ENCODE results near the gene ZNF438. TPM values are rescaled to one million over a fixed set of nuclear protein-coding genes. Genes with fewer than 3 reads are reported as not detected.

ZNF438 gene
- total and polyA plus RNA-seq, 2 donors: 9.0 to 10.2 TPM

- H3K9me3 ChIP-seq (ENCODE audit: control insufficient read depth in 2 of 2, insufficient read depth in 1 of 2, low read length in 1 of 2): no peaks in the 10 kb centered on the region
- no peaks in the 10 kb centered on the region for H3K27me3 ChIP-seq (ENCODE audit: control insufficient read depth in 2 of 2, insufficient read depth in 1 of 2, low read length in 1 of 2)
- no peak overlapping the region for H3K27ac ChIP-seq (ENCODE audit: low read depth in 1 of 2, low read length in 1 of 2)
- DNase-seq (ENCODE audit: low read depth in 6 of 9, low spot score in 9 of 9): no peak
- WGBS: 95% methylated on average over 5 of the region's 5 CpGs
- no peaks in the 10 kb centered on the region for H3K4me1 ChIP-seq (ENCODE audit: control insufficient read depth in 2 of 2, insufficient read depth in 2 of 2, low read length in 2 of 2)
- H3K4me3 ChIP-seq (ENCODE audit: low read length in 2 of 2): no peak overlapping the region
- no peaks in the 10 kb centered on the region for H3K36me3 ChIP-seq (ENCODE audit: control insufficient read depth in 2 of 2, insufficient read depth in 2 of 2, low read length in 1 of 2)
Observed at GRCh38 chr10:31023558-31023957, 8.1 kb downstream of the ZNF438 start.

- no peaks in the 10 kb centered on the region for H3K36me3 ChIP-seq (ENCODE audit: control insufficient read depth in 2 of 2, insufficient read depth in 2 of 2, low read length in 1 of 2)
- WGBS: 94% methylated on average over 5 of the region's 5 CpGs
- H3K27me3 ChIP-seq (ENCODE audit: control insufficient read depth in 2 of 2, insufficient read depth in 1 of 2, low read length in 1 of 2): no peaks in the 10 kb centered on the region
- no peaks in the 10 kb centered on the region for H3K9me3 ChIP-seq (ENCODE audit: control insufficient read depth in 2 of 2, insufficient read depth in 1 of 2, low read length in 1 of 2)
- DNase-seq (ENCODE audit: low read depth in 6 of 9, low spot score in 9 of 9): no peak
- no peak overlapping the region for H3K4me3 ChIP-seq (ENCODE audit: low read length in 2 of 2)
- H3K4me1 ChIP-seq (ENCODE audit: control insufficient read depth in 2 of 2, insufficient read depth in 2 of 2, low read length in 2 of 2): no peaks in the 10 kb centered on the region
- H3K27ac ChIP-seq (ENCODE audit: low read depth in 1 of 2, low read length in 1 of 2): no peak overlapping the region
Observed at GRCh38 chr10:31020209-31020608, 11.5 kb downstream of the ZNF438 start.

GRCh38 chr10:31018962-31019361, 12.7 kb downstream of the ZNF438 start:
- H3K36me3 ChIP-seq (ENCODE audit: control insufficient read depth in 2 of 2, insufficient read depth in 2 of 2, low read length in 1 of 2): no peaks in the 10 kb centered on the region
- H3K4me1 ChIP-seq (ENCODE audit: control insufficient read depth in 2 of 2, insufficient read depth in 2 of 2, low read length in 2 of 2): no peaks in the 10 kb centered on the region
- WGBS: 94% methylated on average over 2 of the region's 2 CpGs
- H3K27ac ChIP-seq (ENCODE audit: low read depth in 1 of 2, low read length in 1 of 2): no peak overlapping the region
- H3K4me3 ChIP-seq (ENCODE audit: low read length in 2 of 2): no peak overlapping the region
- no peak for DNase-seq (ENCODE audit: low read depth in 6 of 9, low spot score in 9 of 9)
- no peaks in the 10 kb centered on the region for H3K9me3 ChIP-seq (ENCODE audit: control insufficient read depth in 2 of 2, insufficient read depth in 1 of 2, low read length in 1 of 2)
- H3K27me3 ChIP-seq (ENCODE audit: control insufficient read depth in 2 of 2, insufficient read depth in 1 of 2, low read length in 1 of 2): no peaks in the 10 kb centered on the region

GRCh38 chr10:31018356-31018750, 13.3 kb downstream of the ZNF438 start:
- WGBS: 97% methylated on average over 3 of the region's 3 CpGs
- no peaks in the 10 kb centered on the region for H3K36me3 ChIP-seq (ENCODE audit: control insufficient read depth in 2 of 2, insufficient read depth in 2 of 2, low read length in 1 of 2)
- no peak for DNase-seq (ENCODE audit: low read depth in 6 of 9, low spot score in 9 of 9)
- no peaks in the 10 kb centered on the region for H3K4me1 ChIP-seq (ENCODE audit: control insufficient read depth in 2 of 2, insufficient read depth in 2 of 2, low read length in 2 of 2)
- no peaks in the 10 kb centered on the region for H3K9me3 ChIP-seq (ENCODE audit: control insufficient read depth in 2 of 2, insufficient read depth in 1 of 2, low read length in 1 of 2)
- H3K27ac ChIP-seq (ENCODE audit: low read depth in 1 of 2, low read length in 1 of 2): no peak overlapping the region
- no peak overlapping the region for H3K4me3 ChIP-seq (ENCODE audit: low read length in 2 of 2)
- no peaks in the 10 kb centered on the region for H3K27me3 ChIP-seq (ENCODE audit: control insufficient read depth in 2 of 2, insufficient read depth in 1 of 2, low read length in 1 of 2)

GRCh38 chr10:31017534-31018355, 13.9 kb downstream of the ZNF438 start:
- no peaks in the 10 kb centered on the region for H3K36me3 ChIP-seq (ENCODE audit: control insufficient read depth in 2 of 2, insufficient read depth in 2 of 2, low read length in 1 of 2)
- no peak overlapping the region for H3K4me3 ChIP-seq (ENCODE audit: low read length in 2 of 2)
- H3K4me1 ChIP-seq (ENCODE audit: control insufficient read depth in 2 of 2, insufficient read depth in 2 of 2, low read length in 2 of 2): no peaks in the 10 kb centered on the region
- H3K27me3 ChIP-seq (ENCODE audit: control insufficient read depth in 2 of 2, insufficient read depth in 1 of 2, low read length in 1 of 2): no peaks in the 10 kb centered on the region
- no peak for DNase-seq (ENCODE audit: low read depth in 6 of 9, low spot score in 9 of 9)
- WGBS: 97% methylated on average over 4 of the region's 4 CpGs
- no peak overlapping the region for H3K27ac ChIP-seq (ENCODE audit: low read depth in 1 of 2, low read length in 1 of 2)
- no peaks in the 10 kb centered on the region for H3K9me3 ChIP-seq (ENCODE audit: control insufficient read depth in 2 of 2, insufficient read depth in 1 of 2, low read length in 1 of 2)

GRCh38 chr10:31014161-31014875, 17.3 kb downstream of the ZNF438 start:
- DNase-seq (ENCODE audit: low read depth in 6 of 9, low spot score in 9 of 9): no peak
- WGBS: 96% methylated on average over 7 of the region's 7 CpGs
- no peaks in the 10 kb centered on the region for H3K9me3 ChIP-seq (ENCODE audit: control insufficient read depth in 2 of 2, insufficient read depth in 1 of 2, low read length in 1 of 2)
- no peaks in the 10 kb centered on the region for H3K27me3 ChIP-seq (ENCODE audit: control insufficient read depth in 2 of 2, insufficient read depth in 1 of 2, low read length in 1 of 2)
- no peaks in the 10 kb centered on the region for H3K36me3 ChIP-seq (ENCODE audit: control insufficient read depth in 2 of 2, insufficient read depth in 2 of 2, low read length in 1 of 2)
- H3K27ac ChIP-seq (ENCODE audit: low read depth in 1 of 2, low read length in 1 of 2): no peak overlapping the region
- H3K4me3 ChIP-seq (ENCODE audit: low read length in 2 of 2): no peak overlapping the region
- no peaks in the 10 kb centered on the region for H3K4me1 ChIP-seq (ENCODE audit: control insufficient read depth in 2 of 2, insufficient read depth in 2 of 2, low read length in 2 of 2)

- DNase-seq (ENCODE audit: low read depth in 6 of 9, low spot score in 9 of 9): no peak
- Histone ChIP-seq H3K27ac (ENCODE audit: low read depth in 1 of 2, low read length in 1 of 2) (no peak overlapping the region), H3K9me3 (ENCODE audit: control insufficient read depth in 2 of 2, insufficient read depth in 1 of 2, low read length in 1 of 2) (no peaks in the 10 kb centered on the region), H3K4me1 (ENCODE audit: control insufficient read depth in 2 of 2, insufficient read depth in 2 of 2, low read length in 2 of 2) (no peaks in the 10 kb centered on the region), H3K27me3 (ENCODE audit: control insufficient read depth in 2 of 2, insufficient read depth in 1 of 2, low read length in 1 of 2) (no peaks in the 10 kb centered on the region), H3K36me3 (ENCODE audit: control insufficient read depth in 2 of 2, insufficient read depth in 2 of 2, low read length in 1 of 2) (no peaks in the 10 kb centered on the region), H3K4me3 (ENCODE audit: low read length in 2 of 2) (no peak overlapping the region)
- 97% methylated on average over 3 of the region's 3 CpGs for WGBS
Observed at GRCh38 chr10:31013331-31013730, 18.3 kb downstream of the ZNF438 start.

GRCh38 chr10:31011665-31012022, 20.0 kb downstream of the ZNF438 start:
- 98% methylated on average over 3 of the region's 3 CpGs for WGBS
- Histone ChIP-seq H3K4me1 (ENCODE audit: control insufficient read depth in 2 of 2, insufficient read depth in 2 of 2, low read length in 2 of 2) (peaks cover 4% of the 10 kb centered on the region in 2 donors), H3K27me3 (ENCODE audit: control insufficient read depth in 2 of 2, insufficient read depth in 1 of 2, low read length in 1 of 2) (no peaks in the 10 kb centered on the region), H3K9me3 (ENCODE audit: control insufficient read depth in 2 of 2, insufficient read depth in 1 of 2, low read length in 1 of 2) (no peaks in the 10 kb centered on the region), H3K27ac (ENCODE audit: low read depth in 1 of 2, low read length in 1 of 2) (no peak overlapping the region), H3K36me3 (ENCODE audit: control insufficient read depth in 2 of 2, insufficient read depth in 2 of 2, low read length in 1 of 2) (no peaks in the 10 kb centered on the region), H3K4me3 (ENCODE audit: low read length in 2 of 2) (no peak overlapping the region)
- no peak for DNase-seq (ENCODE audit: low read depth in 6 of 9, low spot score in 9 of 9)

GRCh38 chr10:31011017-31011664, 20.5 kb downstream of the ZNF438 start:
- H3K27ac ChIP-seq (ENCODE audit: low read depth in 1 of 2, low read length in 1 of 2): no peak overlapping the region
- 93% methylated on average over 8 of the region's 8 CpGs for WGBS
- H3K4me1 ChIP-seq (ENCODE audit: control insufficient read depth in 2 of 2, insufficient read depth in 2 of 2, low read length in 2 of 2): peaks cover 9% of the 10 kb centered on the region in 2 donors

More at GRCh38 chr10:31011017-31011664, 20.5 kb downstream of the ZNF438 start:
- no peak for DNase-seq (ENCODE audit: low read depth in 6 of 9, low spot score in 9 of 9)
- Histone ChIP-seq H3K9me3 (ENCODE audit: control insufficient read depth in 2 of 2, insufficient read depth in 1 of 2, low read length in 1 of 2) (no peaks in the 10 kb centered on the region), H3K27me3 (ENCODE audit: control insufficient read depth in 2 of 2, insufficient read depth in 1 of 2, low read length in 1 of 2) (no peaks in the 10 kb centered on the region), H3K36me3 (ENCODE audit: control insufficient read depth in 2 of 2, insufficient read depth in 2 of 2, low read length in 1 of 2) (no peaks in the 10 kb centered on the region), H3K4me3 (ENCODE audit: low read length in 2 of 2) (no peak overlapping the region)
